NT2/D1 (cell line): ENCODE measurements around the gene MRPS10.

Source experiments
- SUZ12 ChIP-seq: IDR thresholded peaks from 2 replicates; pipeline ENCODE4 v1.6.1; 2011; ENCODE audit not compliant: insufficient read length, insufficient read depth; ENCODE audit errors: extremely low read depth
- ZNF274 ChIP-seq: IDR thresholded peaks from 2 replicates; pipeline ENCODE4 v1.6.1; 2011; ENCODE audit warnings: mild to moderate bottlenecking, low read depth, low read length

DNA sequence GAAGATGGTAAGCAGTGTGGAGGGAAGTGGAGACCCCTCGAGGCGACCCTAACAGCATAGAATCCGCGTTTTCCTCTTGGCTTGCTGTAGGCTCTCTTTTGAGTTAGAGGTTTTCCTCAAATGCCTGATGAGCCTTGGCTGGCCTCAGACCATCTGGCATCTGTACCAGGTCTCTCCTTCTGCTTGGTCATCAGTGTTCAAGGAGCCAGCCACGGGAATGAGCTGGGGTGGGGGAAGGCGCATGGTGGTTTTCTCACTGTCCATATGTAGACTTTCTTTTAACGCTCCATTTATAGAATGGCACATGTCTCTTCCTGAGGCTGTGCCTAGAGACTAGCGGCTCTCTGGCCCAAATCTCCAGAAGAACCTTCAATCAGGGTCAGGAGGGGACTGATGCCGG is 52.6 kb downstream of the MRPS10 start:
- TF ChIP-seq SUZ12, result no peak
- TF ChIP-seq ZNF274, result no peak
